Measurements from ENCODE around the gene TEX53.

DNA sequence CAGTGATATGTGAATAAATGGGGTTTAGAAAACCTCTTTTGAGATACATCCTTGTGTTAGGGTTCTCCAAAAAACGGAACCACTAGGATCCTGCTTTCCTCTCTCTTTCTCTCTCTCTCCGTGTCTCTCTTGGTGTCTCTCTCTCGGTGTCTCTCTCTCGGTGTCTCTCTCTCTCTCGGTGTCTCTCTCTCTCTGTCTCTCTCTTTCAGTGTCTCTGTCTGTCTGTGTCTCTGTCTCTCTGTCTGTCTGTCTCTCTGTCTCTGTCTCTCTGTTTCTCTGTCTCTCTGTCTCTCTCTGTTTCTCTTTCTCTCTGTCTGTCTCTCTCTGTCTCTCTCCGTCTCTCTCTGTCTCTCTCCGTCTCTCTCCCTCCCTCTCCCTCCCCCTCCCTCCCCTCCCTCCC is 32.2 kb upstream of the TEX53 start:
- TF ChIP-seq, protein P1, sequence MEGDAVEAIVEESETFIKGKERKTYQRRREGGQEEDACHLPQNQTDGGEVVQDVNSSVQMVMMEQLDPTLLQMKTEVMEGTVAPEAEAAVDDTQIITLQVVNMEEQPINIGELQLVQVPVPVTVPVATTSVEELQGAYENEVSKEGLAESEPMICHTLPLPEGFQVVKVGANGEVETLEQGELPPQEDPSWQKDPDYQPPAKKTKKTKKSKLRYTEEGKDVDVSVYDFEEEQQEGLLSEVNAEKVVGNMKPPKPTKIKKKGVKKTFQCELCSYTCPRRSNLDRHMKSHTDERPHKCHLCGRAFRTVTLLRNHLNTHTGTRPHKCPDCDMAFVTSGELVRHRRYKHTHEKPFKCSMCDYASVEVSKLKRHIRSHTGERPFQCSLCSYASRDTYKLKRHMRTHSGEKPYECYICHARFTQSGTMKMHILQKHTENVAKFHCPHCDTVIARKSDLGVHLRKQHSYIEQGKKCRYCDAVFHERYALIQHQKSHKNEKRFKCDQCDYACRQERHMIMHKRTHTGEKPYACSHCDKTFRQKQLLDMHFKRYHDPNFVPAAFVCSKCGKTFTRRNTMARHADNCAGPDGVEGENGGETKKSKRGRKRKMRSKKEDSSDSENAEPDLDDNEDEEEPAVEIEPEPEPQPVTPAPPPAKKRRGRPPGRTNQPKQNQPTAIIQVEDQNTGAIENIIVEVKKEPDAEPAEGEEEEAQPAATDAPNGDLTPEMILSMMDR (IDR thresholded peaks at IDR 0.05; ENCODE audit: poor library complexity), result no peak
- no peak for TF ChIP-seq EZH2 (IDR thresholded peaks at IDR 0.05; ENCODE audit: borderline replicate concordance)
